Transverse colon (tissue), 4 donors: ENCODE measurements around the gene LRP2.

ENCODE experiments used
- CTCF ChIP-seq, 5 experiments: fragments of 200-600 bp in 3 of 5; fragments of 450-650 bp in 2 of 5; sonication (generic) in 3 of 5; IDR thresholded peaks; 1 replicate in 2 of 5; 2 replicates in 3 of 5; pipeline ENCODE4 v1.5.1; 2016 to 2017; ENCODE audit warnings: antibody characterized with exemption in 5 of 5, inconsistent platforms in 3 of 5, mild to moderate bottlenecking in 2 of 5, moderate library complexity in 1 of 5
- EP300 ChIP-seq: sonication (generic); formaldehyde crosslinking; IDR thresholded peaks from one replicate; pipeline ENCODE4 v1.6.1; 2017; ENCODE audit warnings: antibody characterized with exemption, low read depth
- POLR2AphosphoS5 ChIP-seq, 3 donors: sonication (generic); formaldehyde crosslinking; IDR thresholded peaks; one replicate each; pipeline ENCODE4 v1.6.1; 2016; ENCODE audit warnings: antibody characterized with exemption in 3 of 3

DNA sequence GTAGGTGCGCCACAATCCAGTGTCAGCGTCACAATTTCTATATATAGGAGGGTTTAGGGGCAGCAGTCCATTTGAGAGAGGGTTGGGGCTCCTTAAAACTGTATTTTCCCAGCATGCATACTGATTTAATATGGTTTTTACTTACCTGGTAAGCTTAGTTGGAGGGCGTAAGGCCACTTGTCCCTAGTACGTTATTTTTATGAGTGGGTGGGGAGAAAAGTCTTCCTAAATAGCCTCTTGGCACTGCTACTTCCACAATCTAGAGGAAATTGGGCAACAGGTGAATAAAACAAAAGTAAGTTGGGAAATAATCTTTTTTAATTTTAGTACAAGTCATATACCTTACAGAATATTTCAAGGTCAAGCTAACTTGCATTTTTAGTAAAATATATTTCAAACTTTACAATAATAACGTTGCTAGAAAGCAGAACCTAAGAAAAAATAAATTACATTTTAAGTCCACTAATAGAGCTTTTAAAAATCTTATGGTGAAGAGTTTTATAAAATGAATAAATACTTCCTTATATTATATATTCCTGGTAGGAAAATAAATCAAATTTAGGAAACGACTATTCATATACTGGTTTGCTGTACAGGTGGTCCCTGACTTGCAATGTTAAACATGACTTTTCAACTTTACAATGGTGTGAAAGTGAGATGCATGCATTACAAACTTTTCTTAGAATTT is 272.1 kb downstream of the LRP2 start:
- TF ChIP-seq CTCF (IDR thresholded peaks at IDR 0.05) (no peak), POLR2AphosphoS5 (IDR thresholded peaks at IDR 0.05) (peak in 1 of 3 donors; percentile 24), EP300 (no peak)
